Right ventricle myocardium superior (tissue), 1 donor: ENCODE data around the gene MRPS25. TPM values are rescaled to one million over a fixed set of nuclear protein-coding genes. Genes with fewer than 3 reads are reported as not detected.
"Not testable (repeated sequence)": the region's sequence is repeated elsewhere in the genome, so short reads cannot be mapped to it uniquely, and the experiment has no call there.

Experiments used
- ATAC-seq: fragments of 200-7000 bp; cut with Tn5 transposase; one replicate; pipeline ENCODE4 v1.9.1; 2020; ENCODE audit warnings: mild to moderate bottlenecking; ENCODE audit not compliant: poor library complexity
- DNase-seq: peaks from one replicate; pipeline ENCODE4 v3.0.0-alpha.2; 2020
- intact Hi-C: fragments of 100-400 bp; cut with DNase I; formaldehyde crosslinking; loops from one replicate; pipeline ENCODE4 v1.11.2; 2022
- total RNA-seq: library from RNA; stranded (reverse); fragmentation: NEBNext Ultra II Directional; extraction: Animal tissue kit (Norgen Biotek cat#: 25700); gene quantifications from one replicate; pipeline ENCODE4 v1.2.1, GENCODE V29; 2021
- donor health status: DM: no; HTN: yes; CAD: no; lungs with severe emphysema.

MRPS25 gene
- total RNA-seq, 1 donor from 2014 or later, result 152 TPM

DNA sequence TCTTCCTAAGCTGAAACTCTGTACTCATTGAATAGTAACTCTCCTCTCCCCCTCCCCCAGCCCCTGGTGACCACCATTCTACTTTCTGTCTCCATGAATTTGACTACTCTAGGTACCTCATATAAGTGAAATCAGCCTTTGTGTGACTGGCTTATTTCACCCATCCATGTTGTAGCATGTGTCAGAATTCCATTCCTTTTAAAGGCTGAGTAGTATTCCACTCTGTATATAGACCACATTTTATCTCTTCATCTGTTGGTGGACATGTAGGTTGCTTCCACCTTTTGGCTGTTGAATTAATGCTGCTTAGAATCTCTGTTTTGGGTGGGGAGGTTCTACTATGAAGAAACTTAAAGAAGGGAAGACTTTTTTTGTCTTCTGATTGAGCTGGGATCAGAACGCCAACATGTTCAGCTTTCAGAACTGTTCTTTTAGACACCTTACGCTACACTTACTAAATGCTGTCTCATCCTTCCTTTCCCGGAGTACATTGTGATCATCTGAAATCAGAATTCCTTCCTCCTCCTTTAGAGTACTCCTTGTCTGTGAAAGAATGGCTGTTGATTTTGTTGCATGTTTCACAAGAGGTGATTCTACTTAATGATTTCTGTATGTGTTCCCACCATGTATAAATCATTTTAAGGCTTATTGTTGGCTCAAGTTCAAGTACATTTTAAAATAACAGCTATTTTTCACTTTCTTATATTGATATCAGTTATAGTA is 50.3 kb downstream of the MRPS25 start:
- ATAC-seq, result no peak
- intact Hi-C loops, result no loop called here
- DNase-seq, result no peak

DNA sequence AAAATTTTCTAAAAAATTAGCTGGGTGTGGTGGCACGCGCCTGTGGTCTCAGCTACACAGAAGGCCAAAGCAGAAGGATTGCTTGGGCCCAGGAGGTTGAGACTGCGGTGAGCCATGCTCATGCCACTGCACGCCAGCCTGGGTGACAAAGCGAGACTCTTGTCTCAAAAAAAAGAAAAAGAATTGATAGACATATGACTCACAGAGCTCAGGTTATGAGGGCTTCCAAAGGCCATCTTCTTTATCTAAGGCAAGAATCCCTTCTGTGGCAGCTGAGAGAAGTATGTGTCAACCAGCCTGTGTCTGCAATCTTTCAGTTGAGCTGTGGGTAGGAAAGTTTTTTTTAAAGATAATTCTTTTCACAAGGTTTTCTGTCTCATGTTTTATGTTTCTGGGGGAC is 53.9 kb downstream of the MRPS25 start:
- intact Hi-C loops, result no loop called here
- ATAC-seq (no peak), DNase-seq (no peak)

DNA sequence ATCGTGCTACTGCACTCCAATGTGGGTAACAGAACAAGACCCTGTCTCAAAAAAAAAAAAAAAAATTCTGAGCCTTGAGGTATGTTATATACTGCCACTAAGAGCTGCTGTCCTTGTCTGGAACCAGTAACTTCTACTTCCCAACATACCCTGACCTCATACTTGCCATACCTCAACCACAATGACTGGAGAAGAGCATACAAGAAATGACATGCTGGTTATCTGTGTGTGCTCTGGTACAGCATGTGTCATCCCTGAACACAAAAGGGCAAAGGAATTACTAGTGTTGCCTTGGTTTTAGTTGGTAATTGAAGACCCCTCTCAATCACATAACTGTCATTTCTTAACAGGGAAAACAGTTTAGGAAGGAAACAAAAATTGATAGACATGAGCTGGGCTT is 54.5 kb downstream of the MRPS25 start:
- DNase-seq (no peak), ATAC-seq (no peak)
- intact Hi-C loops, result no loop called here

DNA sequence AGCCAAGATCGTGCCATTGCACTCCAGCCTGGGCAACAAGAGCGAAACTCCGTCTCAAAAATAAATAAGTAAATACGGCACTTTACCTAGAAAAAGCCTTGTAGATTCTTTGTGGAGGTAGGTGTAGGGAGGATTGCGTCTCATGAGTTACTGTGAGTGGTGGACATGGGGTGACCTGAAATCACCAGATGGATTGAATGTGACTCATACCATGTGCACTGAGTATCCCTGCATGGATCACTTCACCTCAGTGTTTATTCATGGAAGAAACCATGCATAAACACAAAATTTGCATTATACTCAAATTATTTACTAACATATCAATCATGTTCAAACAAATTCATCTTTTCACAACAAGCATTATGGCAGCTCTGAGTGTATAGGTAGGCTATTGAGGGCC is 55.9 kb downstream of the MRPS25 start:
- ATAC-seq (no peak), DNase-seq (no peak)
- intact Hi-C loops, result no loop called here

DNA sequence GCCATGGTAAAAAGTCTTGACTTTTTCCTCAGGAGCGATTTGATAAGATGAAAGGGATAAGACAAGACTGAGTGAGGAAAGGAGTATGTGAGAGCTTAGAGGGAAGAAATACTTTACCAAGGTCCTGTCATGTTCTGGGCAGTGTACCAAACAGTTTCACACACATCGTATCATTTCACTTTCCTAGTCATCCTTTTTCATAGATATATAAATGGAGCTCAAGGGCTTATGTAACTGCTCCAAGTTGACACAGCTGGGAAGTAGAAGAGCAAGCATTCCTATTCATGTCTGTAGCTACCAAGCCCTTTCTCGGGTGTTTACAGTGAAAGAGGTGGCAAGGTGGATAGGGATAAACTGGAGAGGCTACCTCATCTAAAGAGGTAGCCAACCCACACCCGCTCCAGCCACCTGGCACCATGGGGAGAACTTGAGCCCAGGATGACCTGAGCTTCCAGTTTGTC is 57.4 kb downstream of the MRPS25 start:
- ATAC-seq (peak; percentile 86), DNase-seq (no peak)
- intact Hi-C loops, result no loop called here

DNA sequence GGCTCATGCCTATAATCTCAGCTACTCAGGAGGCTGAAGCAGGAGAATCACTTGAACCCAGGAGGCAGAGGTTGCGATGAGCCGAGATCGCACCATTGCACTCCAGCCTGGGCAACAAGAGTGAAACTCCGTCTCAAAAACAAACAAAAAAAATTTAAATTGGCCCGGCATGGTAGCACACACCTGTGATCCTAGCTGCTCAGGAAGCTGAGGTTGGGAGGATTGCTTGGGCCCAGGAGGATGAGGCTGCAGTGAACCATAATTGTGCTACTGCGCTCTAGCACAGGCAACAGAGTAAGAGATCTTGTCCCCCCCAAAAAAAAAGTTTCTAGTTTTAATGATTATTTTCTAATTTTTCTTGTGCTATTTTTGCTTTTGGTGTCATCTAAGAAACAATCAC is 65.9 kb downstream of the MRPS25 start:
- DNase-seq, intact Hi-C loops, ATAC-seq: not testable (repeated sequence)

Other genes starting within 250 kb of the MRPS25 start
- gene FGD5, start 246.4 kb downstream of the MRPS25 start, total RNA-seq, result 15.2 TPM
- gene NR2C2, start 117.7 kb downstream of the MRPS25 start, total RNA-seq, result 25.4 TPM
- 17.1 TPM for gene RBSN, start 33.8 kb upstream of the MRPS25 start, total RNA-seq
- 28.1 TPM for gene CAPN7, start 140.9 kb upstream of the MRPS25 start, total RNA-seq